HCT116 (cell line): ENCODE data around the gene ATF7IP.
A peak's percentile ranks its signal among the peaks of the same experiment; 100 is the strongest.

ENCODE experiments used
- CBX3 ChIP-seq: IDR thresholded peaks from 2 replicates; pipeline ENCODE4 v1.6.1; 2012; ENCODE audit warnings: low read depth
- EZH2 ChIP-seq: fragments of 200-600 bp; sonication (generic); IDR thresholded peaks from 2 replicates; pipeline ENCODE4 v1.6.1; 2017; ENCODE audit warnings: antibody characterized with exemption, mixed run types
- POLR2A ChIP-seq: IDR thresholded peaks from 2 replicates; pipeline ENCODE4 v1.7.0; 2011; ENCODE audit warnings: borderline replicate concordance; ENCODE audit not compliant: insufficient read depth, insufficient read length; ENCODE audit errors: extremely low read depth
- POLR2AphosphoS5 ChIP-seq: IDR thresholded peaks from 2 replicates; pipeline ENCODE4 v1.6.1; 2011; ENCODE audit warnings: mild to moderate bottlenecking, low read depth, low read length, moderate library complexity
- RAD21 ChIP-seq: IDR thresholded peaks from 2 replicates; pipeline ENCODE4 v1.6.1; 2012; ENCODE audit warnings: low read depth, mild to moderate bottlenecking
- ZNF274 ChIP-seq: fragments of 200-500 bp; sonication (Bioruptor generic); IDR thresholded peaks from 2 replicates; pipeline ENCODE4 v1.6.1; 2014; ENCODE audit warnings: mild to moderate bottlenecking, low read depth, low read length, inconsistent platforms
- TF ChIP-seq, protein P1 (sequence below), 3 experiments: fragments of 200-600 bp in 1 of 3; sonication (generic) in 1 of 3; IDR thresholded peaks in 2 of 3; conservative IDR thresholded peaks in 1 of 3; 2 replicates each; pipeline ENCODE4 v1.5.1; 2012 to 2017; ENCODE audit warnings: low read depth in 2 of 3, low read length in 2 of 3, antibody characterized with exemption in 1 of 3, borderline replicate concordance in 1 of 3, control low read depth in 1 of 3, mild to moderate bottlenecking in 1 of 3, mixed read lengths in 1 of 3, mixed run types in 1 of 3, moderate library complexity in 1 of 3; ENCODE audit not compliant: insufficient read depth in 1 of 3
- TF ChIP-seq, protein P2 (sequence below): IDR thresholded peaks from 2 replicates; pipeline ENCODE4 v1.6.1; 2012

GRCh38 chr12:14514154-14514842, 148.8 kb downstream of the ATF7IP start:
- TF ChIP-seq, protein P1, sequence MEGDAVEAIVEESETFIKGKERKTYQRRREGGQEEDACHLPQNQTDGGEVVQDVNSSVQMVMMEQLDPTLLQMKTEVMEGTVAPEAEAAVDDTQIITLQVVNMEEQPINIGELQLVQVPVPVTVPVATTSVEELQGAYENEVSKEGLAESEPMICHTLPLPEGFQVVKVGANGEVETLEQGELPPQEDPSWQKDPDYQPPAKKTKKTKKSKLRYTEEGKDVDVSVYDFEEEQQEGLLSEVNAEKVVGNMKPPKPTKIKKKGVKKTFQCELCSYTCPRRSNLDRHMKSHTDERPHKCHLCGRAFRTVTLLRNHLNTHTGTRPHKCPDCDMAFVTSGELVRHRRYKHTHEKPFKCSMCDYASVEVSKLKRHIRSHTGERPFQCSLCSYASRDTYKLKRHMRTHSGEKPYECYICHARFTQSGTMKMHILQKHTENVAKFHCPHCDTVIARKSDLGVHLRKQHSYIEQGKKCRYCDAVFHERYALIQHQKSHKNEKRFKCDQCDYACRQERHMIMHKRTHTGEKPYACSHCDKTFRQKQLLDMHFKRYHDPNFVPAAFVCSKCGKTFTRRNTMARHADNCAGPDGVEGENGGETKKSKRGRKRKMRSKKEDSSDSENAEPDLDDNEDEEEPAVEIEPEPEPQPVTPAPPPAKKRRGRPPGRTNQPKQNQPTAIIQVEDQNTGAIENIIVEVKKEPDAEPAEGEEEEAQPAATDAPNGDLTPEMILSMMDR (IDR thresholded peaks at IDR 0.05 in 2 of 3, conservative IDR thresholded peaks at IDR 0.05 in 1 of 3; ENCODE audit: borderline replicate concordance in 1 of 3, insufficient read depth in 1 of 3, low read depth in 2 of 3, low read length in 2 of 3) = peak; percentile 56 to 74 (median 72); a peak in 5 of 6 replicates
- TF ChIP-seq CBX3 (peak; percentile 34; the same call in 1 of the 2 replicates), RAD21 (peak; percentile 80), POLR2A (no peak), POLR2AphosphoS5 (no peak), EZH2 (no peak), ZNF274 (no peak)
- TF ChIP-seq, protein P2, sequence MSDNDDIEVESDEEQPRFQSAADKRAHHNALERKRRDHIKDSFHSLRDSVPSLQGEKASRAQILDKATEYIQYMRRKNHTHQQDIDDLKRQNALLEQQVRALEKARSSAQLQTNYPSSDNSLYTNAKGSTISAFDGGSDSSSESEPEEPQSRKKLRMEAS = no peak
